Germinal center (tissue), 1 donor: Measurements from ENCODE around the gene MOBP.
"Not testable (repeated sequence)": the region's sequence is repeated elsewhere in the genome, so short reads cannot be mapped to it uniquely, and the experiment has no call there.

ENCODE experiments used
- DNase-seq: peaks from one replicate; pipeline ENCODE4 v3.0.0; 2012; ENCODE audit warnings: mixed read lengths, low spot score

Gene MOBP

DNA sequence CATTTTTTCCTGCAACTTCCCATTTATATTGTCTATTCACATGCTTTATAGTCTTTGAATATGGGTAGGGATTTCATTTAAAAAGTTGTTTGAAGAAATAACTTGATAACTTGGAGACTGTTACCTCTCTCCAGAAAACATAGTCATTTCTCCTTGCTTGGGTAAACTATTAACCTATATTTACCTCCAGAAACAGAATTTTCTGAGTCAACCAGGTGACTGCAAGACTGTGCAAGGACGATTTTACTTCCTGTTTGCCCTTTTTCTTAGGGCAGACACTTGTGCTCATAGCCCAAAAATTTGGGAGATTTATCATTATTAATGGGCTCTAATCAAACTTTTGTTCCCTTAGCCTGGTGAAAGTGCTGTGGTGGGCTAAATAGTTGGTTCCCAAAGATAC, 14.3 kb upstream of the MOBP start:
- DNase-seq, result no peak

DNA sequence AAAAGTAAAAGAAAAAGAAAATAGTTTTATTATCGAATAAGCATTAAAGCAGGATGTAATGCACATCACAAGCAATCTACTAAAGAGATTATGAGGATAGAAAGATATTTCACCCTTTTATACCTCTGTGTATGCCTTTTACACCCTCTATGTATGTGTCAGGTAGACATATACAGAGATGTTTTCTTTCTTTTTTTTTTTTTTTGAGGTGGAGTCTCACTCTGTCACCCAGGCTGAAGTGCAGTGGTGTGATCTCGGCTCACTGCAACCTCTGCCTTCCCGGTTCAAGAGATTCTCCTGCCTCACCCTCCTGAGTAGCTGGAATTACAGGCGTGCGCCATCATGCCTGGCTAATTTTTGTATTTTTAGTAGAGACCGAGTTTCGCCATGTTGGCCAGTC, 13.6 kb upstream of the MOBP start:
- not testable (repeated sequence) for DNase-seq

DNA sequence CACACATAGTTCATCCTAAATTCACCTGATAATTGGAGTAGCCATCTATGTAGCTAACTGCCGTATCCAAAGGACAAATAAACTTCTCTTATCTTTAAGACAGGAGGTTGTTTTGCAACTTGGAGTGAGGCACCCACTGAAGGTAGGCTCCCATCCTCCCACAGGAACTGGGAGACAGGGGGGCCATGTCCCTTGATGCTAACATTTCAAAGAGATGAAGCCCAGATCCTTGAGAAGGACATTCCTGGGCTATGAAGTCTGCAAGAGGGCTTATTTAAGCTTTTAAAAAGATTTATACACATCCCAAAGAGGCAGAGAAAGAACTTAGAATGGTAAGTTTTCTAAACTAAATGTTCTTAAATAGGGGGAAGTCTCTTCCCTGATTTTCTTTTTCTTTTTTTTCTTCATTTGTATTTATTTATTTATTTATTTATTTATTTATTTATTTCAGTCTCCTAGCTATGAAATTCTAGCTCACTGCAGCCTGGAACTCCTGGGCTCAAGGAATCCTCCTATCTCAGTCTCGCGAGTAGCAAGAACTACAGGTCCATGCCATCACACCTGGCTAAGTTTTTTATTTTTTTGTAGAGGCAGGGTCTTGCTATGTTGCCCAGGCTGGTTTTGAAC, 12.8 kb upstream of the MOBP start:
- no peak for DNase-seq

DNA sequence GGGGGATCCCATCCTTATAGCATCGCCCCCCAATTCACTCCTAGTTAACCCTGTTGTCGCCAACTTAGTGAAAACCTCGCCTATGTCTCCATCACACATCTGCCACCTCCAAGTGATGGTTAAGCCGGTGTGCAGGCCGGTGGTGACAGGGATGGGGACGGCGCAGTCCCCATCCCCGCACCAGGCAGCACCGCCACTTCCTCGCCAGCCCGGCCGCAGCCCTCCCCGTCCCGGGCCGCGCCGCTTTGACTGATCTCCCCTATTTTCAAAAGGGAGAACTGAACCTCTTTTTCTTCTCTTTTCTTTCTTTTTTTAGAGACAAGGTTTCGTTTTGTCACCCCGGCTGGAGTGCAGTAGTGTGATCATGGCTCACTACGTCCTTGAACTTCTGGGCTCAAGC, 11.3 kb upstream of the MOBP start:
- DNase-seq, result no peak

DNA sequence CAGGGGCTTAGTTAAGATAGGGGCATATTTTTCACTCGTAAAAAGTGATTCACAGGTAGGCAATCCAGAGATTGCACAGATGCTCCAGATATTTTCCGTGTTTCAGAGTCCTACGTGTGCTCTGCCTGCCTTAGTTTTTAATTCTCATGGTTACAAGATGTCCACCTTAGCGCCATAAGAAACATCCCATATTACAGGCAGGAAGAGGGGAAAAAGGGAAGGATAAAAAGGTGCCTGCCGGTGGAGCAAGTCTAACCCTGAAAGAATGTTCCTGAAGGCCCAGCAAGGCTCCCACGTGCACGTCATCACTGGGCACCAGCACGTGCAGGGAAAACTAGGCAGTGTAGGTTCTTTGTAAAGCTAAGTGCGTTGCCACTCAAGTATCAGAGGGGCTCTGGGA, 10.1 kb upstream of the MOBP start:
- no peak for DNase-seq

DNA sequence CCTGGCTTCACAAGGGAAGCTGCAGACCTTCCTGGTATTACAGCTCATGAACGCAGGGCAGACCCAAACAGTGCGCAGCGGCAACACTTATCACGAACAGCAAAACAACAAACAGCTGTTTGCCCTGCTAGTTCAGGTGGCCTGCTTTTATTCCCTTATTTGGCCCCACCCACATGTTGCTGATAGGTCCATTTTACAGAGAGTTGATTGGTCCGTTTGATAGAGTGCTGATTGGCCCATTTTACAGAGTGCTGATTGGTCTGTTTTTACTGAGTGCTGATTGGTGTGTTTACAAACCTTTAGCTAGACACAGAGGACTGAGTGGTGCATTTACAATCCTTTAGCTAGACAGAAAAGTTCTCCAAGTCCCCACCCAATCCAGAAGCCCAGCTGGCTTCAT, 8.9 kb upstream of the MOBP start:
- DNase-seq, result not testable (repeated sequence)

DNA sequence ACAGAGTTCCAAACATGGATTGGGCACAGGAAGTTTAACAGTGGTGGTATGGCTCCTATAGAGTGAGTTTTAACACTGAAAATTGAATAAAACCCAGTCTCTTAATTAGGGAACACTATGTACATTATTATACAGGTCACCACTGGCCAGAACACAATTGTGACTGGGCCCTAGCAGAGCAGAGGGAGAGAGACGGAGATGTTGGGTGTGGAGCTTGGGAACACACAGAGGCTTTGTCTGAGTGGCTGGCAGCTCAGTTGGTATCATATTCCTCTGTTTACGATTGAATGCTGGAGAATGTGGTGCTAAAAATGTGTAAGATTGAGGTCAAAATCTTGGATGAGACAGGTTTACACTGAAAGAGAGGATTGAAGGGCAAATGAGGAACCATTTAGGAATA, 6.8 kb upstream of the MOBP start:
- DNase-seq, result no peak

DNA sequence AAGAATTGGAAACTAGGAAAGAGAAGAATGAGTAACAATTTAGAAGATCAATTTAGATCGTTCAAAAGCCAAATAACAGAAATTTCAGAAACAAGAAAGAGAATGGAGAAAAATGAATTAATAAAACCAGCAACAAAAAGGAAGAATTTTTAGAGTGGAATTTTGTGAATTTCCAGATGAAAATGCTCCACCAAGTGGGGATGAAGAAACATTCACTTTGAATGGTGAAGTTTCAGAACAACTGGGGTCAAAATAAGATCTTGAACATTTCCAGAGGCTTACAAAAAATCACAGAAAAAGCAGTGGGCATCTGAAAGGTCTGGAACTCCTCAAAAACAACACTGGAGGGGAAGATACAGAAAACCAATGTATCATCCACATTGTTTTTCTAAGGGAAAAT, 4.2 kb upstream of the MOBP start:
- DNase-seq, result no peak

DNA sequence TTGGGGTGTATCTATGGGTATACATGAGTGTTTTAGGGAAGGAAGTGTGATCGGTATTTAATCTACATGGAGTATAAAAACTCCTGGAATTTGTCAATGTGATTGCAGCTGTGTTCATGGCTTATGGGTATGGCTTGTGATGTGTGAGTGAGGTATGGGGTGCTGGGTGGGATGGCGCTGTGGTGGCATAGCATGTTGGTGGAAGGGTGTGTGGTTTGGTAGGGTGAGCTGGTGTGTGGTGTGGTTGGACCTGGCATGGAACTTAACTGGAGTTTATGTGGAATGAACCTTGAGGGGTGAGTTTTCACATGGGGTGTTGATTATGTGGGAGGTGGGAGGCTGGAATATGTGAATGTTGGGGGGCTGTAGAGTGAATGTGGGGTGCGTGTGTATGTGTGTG, 492 bp upstream of the MOBP start:
- DNase-seq, result no peak

DNA sequence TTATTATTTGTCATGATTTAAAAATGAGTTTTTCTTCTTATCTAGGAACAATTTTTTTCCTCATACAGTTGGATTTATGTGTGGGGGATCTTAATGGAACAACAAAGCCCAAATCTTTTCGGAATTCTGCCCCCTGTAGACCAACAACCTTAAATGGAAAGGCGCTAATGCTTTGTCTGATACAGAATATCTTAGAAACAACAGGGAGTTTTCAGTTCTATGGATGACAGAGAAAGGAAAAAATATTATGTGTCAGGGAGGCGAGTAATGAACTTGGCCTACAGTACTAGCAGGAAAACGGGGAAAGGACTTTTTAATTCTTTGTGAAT, 592 bp downstream of the MOBP start:
- no peak for DNase-seq

DNA sequence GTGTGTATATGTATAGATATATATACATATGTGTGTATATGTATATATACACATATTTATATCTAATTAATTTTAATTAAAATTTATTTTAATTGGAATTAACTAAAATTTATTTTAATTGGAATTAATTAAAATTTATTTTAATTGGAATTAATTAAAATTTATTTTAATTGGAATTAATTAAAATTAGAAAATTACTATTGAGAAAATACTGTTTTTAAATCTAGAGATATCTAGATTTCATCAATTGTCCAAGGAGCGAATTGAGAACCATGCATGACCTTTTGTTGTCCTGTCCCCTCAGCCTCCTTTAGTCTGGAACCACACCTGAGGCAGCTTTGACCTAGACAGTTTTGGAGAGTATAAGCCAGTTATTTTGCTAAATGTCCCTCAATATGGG, 1.8 kb downstream of the MOBP start:
- DNase-seq, result no peak

DNA sequence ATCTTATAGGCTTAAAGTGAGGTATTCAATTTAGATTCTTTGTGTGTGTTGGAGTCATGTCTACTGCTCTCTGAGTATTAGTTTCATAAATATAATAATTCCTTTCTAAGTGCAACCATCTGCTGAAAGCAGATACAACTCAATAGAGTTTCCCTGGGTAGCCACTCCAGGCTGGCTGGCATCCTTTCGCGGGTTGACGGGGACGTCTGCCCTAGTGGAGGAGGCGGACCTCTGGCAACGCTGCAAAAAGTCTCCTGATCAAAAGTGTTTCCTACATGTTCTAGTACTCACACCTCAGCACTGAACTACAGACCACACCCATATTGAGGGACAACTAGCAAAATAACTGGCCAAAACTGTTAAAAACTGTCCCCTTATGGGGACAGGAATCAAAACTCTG, 2.5 kb downstream of the MOBP start:
- DNase-seq, result no peak

DNA sequence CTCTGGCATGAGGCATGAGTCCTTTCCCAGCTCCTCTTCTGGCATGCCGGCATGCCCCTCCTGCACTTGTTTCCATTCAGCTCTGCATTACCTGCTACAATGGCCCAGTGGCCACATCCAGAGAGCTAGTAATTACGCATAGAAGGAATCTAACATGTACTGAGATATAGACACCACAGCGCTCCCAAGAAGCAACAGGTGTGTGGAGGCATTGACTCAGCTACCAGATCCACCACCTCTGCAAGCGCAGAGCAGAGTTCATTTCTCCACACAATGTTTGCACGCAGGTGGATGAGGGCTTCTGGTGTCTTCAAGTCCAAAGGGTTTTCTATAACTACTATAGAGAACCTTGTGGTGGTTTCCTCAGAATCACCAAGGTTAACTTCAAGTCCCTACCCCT, 4.2 kb downstream of the MOBP start:
- DNase-seq, result no peak

DNA sequence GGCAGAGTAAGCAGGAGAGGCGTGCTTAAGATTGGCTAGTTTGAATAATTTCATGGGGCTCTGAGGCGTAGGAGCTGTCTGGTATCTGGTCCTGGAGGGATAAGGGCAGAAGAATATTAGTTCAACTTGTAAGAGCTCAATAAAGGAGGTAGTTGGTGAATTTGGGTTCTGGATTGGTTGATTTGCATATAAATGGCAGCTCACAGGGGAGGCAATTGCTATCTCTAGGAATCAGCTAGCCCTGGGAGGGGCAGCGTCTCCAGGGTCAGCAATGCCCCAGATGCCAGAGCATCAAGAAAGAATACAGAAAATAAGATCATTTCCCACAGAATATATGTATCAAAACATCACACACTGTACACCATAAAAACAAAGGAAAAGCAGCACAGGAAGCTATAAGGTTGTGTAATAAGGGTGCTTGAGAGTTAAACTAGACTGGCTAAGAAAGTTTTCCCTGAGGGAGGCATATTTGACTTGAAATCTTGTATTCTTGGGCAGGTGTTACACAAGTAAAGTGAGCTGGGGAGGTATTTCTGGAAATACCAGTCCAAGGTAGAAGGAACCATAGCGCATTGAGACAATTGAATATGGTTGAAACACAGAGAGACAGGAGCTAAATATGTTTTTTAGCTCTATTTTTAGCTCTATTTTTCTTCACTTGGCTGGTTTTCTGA, 6.1 kb downstream of the MOBP start:
- no peak for DNase-seq

DNA sequence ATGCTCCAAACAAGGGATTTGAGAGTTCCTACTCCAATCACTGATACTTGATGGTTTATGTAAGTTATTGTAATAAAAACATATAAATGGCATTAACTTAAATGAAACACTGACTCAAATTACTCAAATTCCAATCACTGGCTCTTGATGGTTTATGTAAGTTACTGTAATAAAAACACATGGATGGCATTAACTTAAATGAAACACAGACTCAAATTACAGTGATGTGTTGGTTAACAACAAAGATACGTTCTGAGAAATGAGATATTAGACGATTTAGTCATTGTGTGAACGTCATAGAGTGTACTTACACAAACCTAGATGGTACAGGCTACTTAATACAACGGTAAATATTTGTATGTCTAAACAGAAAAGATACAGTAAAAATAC, 6.6 kb downstream of the MOBP start:
- no peak for DNase-seq

DNA sequence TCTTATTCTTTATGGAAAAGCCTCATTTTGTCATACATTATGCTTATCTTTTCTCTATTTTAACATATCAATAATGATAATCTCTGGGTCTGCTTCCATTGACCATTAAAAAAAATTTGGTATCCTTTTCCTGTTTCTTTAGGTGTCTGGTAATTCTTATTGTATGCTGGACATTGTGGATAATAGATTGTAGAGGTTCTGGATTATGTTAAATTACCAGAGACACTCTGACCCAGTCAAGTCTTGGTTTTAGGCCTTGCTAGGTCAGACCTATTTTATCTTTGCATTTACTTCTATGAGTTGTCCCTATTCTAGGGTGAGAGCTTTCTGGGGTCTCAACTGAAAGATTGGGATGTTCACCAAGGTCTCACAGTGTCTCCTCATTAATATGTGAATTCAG, 9.3 kb downstream of the MOBP start:
- DNase-seq, result no peak

DNA sequence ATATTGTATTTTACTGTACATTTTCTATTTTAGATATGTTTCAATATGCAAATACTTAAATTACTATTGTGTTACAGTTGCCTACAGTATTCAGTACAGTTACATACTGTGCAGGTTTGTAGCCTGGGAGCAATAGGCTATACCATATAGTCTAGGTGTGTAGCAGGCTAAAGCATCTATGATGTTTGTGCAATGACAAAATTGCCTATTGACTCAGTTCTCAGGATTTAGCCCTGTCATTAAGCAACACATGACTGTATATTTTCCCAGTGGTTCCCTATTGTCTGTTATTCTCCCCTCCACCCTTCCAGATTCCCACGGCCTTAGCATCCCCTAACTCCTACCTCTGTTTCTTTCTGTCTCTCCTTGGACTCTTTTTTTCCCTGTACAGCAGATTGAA, 10.7 kb downstream of the MOBP start:
- DNase-seq, result no peak

DNA sequence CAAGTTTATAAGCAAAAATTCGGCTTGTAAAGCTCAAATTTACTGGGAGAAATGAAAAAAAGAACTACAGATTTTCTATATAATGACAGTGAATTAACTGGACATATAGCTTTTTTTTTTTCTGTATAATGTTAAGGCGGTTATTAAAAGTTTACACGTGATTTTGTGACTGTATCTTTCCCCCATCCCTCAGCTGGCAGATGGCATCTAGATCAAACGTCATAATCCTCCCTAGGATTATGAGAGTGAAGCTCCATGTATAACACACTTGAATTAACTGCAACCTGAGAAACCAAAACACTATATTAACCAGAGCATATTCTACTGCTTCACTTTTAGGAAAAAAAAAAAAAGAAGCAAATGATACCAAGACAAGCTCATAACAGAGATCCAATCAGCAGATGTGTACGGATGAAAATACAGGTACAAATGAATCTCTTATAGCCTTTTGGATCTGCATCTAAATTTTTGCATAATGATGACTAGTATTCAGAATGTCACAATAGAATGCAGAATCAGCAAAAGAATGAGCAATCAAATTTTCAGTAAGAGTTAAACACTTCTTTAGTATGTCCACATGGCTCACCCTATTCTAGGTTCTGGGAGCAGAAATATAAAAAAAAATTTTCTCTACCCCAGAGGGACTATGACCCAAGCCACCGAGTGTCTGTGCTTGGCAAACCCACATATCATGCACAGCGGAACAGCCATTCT, 12.4 kb downstream of the MOBP start:
- DNase-seq, result no peak

DNA sequence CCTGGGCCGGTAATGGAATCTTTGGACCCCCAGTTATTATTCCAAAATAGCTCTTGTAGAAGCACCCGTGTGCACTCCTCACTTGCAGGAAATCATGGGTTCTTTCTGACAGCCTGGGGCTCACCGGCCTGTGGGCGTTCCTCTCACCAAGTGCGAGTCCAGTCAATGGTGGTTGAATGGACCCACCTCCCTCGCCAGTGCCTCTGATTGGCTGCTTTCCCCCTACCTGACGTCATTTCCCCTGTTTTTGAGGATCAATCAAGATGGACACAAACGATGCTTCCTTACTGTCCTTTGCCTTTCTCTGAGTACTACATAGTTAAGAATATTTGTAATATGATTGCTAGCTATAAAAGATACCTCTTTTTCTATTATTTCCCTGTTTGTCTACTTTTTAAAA, 18.1 kb downstream of the MOBP start:
- DNase-seq, result no peak

DNA sequence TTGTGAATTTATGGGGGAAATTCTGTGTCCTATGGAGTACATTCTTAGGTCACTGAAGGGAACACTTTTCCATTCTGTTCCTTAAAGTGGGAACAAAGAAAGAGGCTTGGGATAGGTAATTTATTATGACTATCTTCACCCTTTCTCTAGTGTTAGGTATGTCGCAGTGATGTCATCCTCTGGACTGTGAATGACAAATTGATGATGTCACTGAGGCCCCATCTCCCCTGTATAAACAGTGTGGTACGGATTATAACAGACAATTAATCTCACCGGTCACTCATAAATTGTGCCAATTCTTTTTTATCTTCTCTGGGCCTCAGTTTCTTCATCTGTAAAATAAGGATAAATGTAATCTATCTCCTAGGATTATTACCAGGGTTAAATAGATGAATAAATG, 23.5 kb downstream of the MOBP start:
- no peak for DNase-seq

DNA sequence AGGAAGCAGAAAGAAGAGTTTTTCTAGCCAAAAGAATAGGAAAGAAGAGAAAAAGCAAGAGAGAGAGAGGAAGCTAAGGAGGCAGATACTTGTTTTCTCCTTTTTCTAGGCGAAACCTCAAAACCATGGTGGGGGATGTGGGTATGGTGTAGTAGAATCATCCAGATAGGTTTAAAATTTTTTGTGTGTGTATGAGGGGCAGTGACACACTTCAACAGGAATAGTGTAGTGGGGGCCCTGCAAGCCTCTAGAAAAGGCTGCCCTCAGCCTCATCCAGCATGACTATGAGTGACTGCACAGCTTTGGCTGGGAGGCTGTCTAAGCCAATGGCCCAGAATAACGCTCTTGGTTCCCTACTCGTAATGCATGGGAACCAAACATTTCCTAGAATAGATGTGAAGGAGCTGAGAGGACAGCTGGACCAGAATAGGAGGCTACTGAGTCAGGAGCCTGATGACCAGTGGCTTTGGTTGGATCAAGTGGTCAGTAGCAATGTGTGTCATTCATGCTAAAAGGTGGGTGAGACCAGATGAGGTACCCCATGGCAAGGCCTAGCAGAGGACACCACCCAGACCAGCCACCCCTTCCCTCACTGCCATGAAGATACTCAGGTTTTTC, 24.4 kb downstream of the MOBP start:
- DNase-seq, result no peak

DNA sequence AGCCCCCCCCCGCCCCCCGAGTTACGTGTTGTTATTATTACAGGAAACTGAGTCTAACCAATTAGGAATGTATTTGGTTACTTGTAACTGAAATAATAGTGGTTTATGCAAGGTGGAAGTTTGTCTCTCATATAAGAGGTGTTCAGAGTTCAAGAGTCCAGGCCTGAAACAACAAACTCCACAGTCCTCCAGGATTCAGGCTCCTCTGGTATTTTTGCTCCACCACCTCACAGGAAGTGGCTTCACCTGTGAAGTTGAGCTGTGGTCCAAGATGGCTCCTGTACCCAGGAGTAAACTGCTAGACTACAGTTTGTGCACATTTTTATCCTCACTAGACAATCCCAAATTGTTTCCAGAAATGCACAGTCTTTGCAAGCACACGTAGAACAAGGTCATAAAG, 27.3 kb downstream of the MOBP start:
- DNase-seq, result no peak

DNA sequence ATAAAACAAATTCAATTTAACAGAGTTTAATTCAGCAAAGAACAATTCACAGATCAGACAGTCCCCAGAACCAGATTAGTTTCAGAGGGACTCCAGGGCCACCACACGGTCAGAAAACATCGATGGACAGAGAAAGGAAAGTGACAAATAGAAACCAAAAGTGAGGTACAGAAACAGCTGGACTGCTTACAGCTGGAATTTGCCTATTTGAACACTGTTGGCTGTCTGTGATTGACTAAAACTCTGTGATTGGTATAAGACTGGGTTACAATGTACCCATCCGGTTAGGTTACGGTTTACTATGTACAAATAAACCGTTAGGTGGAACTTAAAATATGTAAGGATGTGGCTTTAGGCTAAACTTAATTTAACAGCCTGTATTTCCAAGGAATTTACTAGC, 30.3 kb downstream of the MOBP start:
- no peak for DNase-seq
